ELR (cell line): ENCODE measurements around the gene BLACAT1.

ENCODE experiments used
- DNase-seq: peaks from one replicate; pipeline ENCODE4 v3.0.0-alpha.2; 2015; ENCODE audit warnings: low read depth

Gene BLACAT1

DNA sequence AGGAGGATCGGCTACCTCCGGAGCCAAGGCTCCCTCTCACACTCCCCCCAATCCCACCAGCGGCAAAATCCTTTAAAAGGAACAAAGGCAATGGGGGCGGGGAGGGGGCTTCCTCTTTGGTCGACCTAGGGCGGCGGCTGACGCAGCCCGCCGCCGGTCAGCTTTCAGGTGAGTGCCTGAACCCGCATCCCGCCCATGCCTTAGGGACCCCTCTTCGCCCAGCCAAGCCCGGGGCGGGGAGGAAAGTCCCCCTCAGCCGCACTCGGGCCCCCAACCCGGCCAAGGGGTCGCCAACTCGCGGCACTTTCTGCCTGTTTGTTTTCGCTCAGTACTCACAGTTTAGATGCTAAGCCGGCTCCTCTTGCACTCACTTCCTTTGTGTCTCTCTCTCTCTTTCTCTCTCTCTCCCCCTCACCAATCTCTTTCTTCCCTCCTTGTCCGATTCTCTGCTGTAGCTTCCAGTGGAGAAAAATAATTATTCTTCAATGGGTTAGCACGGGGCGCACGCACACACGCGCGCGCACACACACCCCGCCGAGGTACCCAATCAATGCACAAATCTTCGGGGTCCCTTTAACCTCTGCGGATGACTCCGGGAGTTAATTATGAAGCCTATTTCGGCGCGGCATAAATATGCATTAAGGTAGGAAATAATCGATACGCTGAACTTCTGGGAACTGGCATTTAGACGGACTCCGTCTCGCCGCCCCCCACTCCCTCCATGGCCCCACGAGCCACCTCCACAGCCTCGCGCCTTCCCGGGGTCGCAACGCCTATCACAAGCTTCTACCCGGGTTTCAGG, at the start of gene BLACAT1:
BLACAT1 (minus strand) TSS at position 465 of the 802 bp plus-strand sequence.
- DNase-seq = no peak

DNA sequence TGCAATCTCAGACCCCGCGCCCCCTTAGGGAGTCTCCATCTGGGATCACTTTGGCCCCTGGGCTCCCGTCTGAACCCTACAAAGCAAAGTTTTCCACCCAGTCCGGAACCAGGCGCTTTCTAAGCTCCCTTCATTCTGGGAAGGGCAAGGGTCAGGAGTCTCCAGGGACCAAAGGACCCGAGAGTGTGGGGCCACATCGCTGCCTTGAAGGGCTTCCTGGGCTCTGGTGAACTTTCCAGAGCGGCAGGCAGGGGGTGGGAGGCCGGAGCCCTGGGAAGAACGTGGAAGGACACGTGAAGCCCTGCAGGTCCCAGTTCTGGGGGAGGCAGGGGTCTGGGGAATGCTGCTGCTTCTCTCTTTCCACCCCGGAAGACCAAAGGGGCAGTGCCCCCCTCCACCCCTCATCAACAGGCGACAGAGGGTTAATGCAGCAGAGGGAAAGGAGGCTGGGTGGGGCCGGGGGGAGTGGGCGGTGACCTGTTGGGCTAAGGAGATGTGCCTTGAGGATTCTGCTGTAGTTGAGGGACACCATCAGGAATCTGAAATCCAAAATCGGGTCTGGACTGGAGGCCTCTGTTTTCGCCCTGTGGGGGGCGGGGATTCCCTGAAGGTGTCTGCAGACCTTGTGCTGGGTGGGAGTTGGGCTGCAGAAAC, 49.4 kb upstream of the BLACAT1 start:
- no peak for DNase-seq

DNA sequence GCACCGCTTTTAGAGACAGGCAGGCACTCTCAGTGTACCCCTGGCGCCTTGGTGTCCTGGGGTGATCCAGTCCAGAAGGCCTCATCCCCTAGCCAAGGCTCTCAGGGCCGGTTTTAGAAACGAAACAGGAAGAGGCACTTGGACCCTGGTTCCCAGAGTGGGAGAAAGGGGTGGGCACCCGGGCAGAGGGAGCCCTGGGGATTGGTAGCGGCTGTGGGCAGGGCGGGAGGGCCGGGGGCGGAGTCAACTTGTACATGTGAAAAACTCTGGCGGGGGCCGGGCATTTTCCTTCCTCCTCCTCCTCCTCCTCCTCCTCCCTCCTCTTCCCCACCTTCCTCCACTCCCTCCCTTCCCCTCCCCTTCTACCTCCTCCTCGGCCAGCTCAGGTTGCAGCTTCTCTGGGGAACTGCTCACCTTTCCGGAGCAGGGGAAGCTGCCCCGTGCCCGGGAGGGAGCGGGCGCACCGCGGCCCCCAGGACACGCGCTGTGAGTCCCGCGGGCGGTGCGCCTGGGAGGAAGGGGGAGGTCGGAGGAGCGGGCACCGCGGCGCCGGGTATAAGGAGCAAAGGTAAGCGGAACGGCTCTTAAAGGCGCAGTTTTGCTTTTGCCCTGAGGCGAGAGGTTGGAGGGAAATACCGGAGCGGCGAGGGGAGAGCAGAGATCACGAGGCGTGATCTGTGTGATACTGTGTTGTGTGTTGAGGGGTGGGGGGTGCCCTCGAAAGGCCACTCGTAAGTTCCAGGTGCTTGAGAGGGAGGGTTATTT, 48.6 kb upstream of the BLACAT1 start, which contains the start of gene CDK18:
CDK18 (plus strand) TSS at position 359 of the 765 bp plus-strand sequence. CDS start 18,499 bp downstream, outside the sequence.
- peak; percentile 18 for DNase-seq

DNA sequence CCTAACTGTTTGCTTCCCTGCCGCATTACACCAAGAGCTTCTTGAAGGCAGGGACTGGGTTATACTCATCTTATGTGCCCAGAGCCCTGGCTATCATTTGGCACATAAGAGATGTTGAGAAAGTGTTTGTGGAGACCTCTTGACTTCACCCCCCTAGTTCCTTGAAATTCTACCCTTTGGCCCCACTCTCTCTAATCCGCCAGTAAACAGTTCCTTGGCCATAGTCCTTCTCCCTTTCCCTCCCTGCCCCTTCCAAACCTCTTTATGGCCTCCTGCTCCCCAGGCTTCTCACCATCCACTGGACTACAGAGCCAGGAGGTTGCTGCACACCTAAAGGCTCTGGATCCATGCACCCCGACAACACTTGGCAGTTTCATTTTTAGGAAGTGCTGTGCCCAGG, 47.1 kb upstream of the BLACAT1 start:
- DNase-seq = no peak

DNA sequence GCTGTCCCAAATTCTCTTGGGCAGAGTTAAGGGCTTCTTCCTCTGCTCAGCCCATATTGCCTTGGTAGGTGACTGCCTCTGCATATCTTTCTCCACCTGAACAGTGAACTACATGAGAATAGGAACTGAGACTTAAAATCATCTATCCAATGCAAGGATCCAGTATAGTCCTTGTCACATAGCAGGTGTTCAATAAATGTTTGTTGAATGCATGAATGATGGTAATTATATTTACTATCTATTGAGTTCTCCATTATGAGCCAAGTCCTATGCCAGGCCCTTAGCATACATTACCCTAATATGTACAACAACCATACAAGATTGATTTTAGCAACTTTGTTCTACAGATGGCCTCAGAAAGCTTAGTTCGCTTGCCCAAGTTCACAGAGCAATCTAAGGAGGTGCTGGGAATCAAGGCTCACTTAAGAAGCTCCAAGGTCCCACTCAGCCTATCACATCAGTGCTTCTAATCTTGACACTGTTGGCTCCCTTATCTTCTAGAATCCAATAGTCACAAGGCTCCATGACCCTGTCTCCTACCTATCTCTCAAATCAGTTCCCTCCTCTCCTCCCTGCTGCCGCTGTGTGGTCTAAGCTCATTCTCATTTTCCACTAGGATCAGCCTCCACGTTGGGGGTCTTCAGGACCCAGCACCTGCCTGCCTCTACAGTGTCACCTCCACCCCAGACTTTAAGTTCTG, 46.4 kb upstream of the BLACAT1 start:
- DNase-seq = no peak

DNA sequence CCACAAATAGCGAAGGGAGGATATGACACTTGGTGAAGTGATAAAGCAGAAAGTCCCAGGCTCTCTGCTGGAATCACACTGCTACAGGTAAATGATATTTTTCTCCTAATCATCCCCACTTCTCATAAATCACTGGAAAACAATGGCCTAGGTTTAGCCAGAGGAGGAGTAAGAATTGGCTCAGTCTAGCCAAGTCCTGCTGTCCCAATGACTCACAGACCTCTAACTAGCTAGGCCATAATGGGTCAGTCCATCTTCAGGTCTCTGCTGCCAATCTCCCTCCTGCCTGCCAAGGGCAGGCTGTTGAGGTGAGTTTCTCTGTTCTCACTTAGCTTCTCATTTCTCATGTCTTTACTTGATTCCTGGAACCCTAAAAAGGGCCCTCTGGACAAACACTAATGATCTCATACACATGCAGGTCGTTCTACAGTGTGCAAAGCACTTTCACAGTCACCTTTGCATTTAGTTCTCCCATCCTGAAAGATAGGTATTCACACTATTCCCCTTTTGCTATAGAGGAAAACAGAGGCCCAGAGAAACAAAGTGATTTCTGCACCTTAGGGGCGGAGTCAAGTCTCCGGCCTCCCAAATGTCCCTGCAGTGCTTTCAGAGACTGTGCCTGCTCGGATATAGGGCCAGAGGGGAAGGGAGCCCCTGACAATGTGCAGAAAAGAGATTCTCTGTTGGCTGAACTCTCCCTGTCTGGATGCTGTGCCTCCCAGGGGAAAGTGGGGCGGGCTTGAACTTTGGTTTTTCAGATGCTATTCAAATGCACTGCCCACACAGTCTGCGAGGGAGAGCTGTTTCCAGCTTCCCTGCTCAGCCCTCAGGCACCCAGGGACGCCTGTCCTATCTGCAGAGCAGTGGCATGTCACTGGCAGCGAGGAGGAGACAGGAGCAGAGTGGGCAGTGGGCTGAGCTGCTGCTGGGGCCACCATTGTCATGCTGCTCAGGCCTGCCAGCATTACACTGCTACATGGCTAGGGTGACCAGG, 44.7 kb upstream of the BLACAT1 start:
- no peak for DNase-seq

DNA sequence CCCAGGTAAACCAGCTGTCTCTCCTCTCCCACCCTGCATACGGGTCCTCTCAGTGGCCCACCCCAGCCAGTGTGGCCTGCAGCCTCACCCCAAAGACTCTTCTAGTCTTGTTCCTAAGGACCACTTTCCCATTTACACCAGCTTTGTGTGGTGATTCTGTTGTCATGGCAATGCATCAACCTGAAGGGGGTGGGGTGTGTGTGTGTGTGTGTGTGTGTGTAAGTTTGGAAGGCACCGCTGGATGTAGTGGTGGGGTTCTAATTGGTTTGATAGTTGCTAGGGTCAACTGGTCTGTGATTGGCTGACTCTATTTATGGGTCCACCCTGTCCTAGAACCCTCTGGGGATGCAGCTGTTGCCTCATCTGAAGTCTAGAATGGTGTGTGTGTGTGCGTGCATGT, 43.9 kb upstream of the BLACAT1 start:
- no peak for DNase-seq

DNA sequence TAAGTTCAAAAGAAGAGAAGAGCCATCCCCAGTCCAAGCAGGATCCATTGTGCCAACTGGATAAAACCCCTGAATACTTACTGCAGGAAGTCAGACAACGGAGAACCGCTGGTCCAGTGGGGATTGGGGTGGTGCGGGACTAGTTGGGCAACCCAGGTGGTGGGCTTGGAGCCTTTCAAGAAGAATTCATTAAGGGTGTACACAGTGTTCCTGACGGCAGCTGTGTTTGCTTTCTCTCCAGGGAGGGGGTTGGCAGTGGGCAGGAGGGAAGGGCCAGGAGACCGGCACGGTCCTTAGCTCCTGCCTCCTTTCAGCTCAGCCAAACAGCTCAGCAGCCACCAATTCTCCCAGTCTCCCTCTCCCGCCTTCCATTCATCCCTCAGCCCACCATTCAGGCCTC, 41.5 kb upstream of the BLACAT1 start:
- no peak for DNase-seq

DNA sequence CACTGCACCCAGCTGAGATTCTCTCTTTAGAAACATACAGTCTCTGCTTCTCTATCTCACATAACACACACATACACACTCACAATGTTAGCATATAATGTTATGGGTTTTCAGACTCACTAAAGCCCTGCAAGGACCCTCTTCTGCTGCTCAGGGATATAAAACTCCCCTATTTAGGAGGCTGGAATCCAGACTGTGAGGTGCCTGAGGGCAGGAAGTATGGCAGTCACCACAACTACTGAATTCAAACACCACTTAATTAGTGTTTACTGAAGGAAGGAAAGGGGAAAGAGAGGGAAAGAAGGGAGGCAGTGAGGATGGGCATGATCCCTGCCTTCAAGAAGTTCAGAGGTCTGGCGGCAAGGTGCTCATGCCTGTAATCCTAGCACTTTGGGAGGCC, 40.8 kb upstream of the BLACAT1 start:
- no peak for DNase-seq

DNA sequence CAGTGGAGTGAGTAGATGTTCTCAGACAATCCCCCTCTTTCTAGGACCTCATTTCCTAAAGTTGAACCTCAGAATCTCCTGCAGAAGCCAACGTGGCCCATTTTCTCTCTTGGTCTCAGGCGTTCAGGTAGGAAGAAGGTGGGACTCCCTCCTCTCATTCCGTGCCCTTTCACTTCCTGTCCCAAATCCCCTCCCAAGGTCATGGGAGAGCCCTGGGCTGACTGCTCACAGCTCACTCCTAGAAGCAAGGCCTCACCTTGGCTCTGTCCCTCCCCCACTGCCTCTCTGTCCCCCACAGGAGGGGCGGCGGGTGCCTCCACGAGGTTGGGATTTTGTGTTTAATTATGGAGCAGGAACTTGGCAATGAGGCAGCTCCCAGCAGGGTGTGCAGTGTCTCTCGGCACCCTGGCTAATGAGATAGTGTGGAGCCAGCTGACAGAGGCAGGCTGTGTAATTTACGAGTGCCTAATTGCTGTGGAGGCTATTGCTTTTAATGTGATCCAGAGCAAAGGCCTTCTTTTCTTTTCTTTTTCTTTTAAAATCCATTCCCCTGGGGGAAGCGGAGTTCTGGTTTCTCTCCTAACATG, 39.5 kb upstream of the BLACAT1 start:
- DNase-seq = no peak

DNA sequence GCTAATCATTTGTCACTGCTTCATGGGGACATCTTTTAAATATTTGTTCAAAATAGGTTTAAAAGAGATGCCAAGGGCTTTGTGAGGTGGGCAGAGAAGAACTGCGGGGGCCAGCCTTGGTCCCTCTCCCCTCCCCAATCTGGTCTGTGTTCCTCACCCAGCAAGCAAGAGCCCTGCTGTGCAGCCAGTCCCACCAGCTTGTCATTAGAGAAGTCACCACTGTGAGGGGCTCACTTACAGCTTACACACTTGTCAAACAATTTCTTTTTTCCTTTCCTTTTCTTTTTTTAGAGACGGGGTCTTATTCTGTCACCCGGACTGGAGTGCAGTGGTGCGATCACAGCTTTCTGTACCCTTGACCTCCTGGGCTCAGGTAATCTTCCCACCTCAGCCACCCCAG, 38.3 kb upstream of the BLACAT1 start:
- no peak for DNase-seq

DNA sequence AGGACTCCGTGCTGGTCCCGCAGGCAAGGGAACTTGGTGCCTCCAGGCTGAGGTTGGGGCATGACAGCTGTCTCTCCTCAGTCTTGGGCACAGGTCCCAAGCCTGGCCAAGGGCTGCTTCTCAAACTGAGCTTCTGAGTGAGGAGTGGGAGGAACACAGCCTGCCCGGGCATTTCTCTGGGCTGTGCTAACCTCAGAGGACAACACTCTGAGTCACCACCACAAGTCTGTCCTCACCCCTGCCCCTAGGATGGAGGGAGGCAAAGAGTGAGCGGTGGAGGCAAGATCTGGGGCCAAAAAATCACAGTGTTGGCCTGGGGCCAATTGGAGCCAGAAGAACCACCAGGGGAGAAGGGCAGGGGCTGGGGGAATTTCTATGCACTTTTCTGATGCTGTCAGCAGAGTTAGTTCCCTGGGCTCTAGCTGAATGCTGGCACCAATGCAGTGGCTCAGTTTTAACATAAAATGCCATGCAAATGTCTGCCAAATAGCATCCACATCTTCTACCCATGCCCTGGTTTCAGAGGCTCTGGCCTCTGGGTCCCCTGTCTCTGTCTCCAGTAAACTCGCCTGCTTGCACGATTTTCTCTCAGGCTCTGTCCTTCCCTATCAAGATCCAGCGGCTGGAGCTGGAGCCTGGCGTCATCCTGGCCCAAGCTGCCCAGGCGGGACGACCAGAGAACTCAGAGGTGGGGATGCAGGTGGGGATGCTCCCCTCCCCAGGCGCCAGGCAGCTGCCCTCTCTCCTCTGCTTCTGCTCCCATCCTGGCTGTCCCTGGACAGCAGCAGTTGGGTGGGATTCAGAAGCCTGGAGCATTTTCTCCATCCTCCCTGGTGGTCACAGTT, 37.6 kb upstream of the BLACAT1 start:
- DNase-seq = peak; percentile 62

DNA sequence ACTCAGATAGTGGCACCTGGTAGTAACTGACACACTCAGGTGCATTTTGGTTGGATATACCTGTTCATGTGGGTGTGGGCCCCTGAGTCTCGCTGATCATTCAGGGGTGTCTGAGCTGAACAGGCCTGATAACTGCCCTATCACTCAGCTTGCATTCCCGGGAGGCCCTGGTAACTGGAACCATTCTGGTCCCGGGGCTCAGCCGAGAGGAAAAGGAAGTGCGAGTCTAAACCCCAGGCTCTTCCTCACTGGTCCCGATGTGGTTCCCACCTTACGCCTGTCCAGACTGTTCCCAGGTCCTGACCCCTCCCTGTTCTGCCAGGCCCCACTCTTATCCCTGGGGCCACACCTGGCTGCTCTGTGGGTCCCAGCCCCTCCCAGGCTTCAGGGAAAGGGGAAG, 36.9 kb upstream of the BLACAT1 start:
- no peak for DNase-seq

DNA sequence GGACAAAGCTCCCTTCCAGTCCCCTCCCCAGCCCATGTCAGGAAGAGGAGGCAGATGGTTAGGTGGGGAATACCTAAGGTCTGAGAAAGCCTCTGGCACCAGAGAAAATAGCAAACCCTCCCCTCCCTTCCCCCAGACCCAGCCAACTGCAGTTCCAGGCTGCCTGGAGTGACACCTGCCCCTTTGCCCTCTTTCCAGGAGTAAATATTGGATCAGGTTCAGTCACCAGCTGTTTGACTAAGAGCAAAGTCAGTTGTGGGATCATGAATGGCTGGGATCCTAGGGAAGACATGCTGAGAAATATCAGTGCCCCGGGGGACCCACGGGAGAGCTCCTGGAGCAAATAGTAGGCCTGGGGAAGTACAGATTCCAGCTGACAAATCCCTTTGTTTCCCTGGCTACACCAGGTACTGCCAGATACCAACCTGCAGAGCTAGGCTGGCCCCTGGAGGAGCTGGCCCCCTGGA, 36.4 kb upstream of the BLACAT1 start:
- no peak for DNase-seq

DNA sequence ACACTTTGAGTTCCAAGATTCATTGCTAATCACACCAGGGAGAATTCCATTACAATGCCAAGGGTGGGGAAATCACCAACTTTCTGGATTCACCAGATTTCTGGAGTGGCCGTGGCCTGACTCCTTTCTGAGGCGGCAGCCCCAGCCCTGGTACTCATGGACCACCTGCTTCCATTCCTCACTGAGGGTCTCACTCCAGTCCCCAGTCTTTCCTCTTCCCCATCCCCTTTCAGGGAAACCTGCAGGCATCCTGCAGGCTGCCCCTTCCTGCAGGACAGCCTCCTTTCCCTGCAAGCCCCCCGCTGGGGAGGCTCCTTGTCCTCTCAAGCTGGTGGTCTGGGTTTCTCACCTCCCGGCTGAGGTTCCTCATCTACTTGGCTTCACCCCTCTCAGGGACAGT, 35.9 kb upstream of the BLACAT1 start:
- no peak for DNase-seq

DNA sequence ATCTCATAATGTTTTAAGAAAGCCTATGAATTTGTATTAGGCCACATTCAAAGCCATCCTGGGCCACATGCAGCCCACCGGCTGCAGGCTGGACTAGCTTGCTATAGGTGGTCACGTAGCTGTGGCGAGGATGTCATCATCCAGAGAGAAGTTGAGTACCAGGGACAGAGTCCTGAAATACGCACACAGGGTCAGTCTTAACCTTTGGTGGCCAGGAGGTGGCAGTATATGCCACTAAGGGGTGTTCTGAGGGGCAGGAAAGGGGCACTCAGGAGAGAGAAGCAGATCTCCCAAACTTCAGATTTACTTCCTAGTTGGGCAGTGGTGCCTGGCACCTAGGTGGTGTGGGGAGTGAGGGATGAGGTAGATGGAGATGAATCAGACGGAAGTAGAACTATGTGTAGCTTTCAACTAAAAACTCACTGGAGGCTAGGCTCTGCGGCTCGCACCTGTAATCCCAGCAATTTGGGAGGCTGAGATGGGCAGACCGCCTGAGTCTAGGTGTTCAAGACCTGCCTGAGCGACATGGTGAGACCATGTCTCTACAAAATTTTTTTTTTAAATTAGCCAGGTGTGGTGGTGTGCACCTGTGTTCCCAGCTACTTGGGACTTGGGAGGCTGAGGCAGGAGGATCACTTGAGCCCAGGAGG, 32.4 kb upstream of the BLACAT1 start:
- peak; percentile 68 for DNase-seq

DNA sequence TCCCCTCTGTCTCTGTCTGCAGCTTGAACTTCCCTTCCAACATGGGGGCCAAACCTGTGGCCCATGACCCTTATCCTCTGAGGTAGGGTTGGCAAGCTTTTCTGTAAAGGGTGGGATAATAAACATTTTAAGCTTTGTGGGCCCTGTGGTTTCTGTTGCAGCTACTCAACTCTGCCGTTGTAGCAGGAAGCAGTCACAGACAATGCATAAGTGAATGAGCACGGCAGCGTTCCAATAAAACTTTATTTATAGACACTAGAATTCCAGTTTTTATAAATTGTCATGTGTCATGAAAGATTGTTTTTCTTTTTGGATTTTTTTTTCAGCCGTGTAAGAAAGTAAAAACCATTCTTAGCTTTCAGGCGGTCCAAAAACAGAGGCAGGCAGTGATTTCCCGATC, 30.4 kb upstream of the BLACAT1 start:
- no peak for DNase-seq

DNA sequence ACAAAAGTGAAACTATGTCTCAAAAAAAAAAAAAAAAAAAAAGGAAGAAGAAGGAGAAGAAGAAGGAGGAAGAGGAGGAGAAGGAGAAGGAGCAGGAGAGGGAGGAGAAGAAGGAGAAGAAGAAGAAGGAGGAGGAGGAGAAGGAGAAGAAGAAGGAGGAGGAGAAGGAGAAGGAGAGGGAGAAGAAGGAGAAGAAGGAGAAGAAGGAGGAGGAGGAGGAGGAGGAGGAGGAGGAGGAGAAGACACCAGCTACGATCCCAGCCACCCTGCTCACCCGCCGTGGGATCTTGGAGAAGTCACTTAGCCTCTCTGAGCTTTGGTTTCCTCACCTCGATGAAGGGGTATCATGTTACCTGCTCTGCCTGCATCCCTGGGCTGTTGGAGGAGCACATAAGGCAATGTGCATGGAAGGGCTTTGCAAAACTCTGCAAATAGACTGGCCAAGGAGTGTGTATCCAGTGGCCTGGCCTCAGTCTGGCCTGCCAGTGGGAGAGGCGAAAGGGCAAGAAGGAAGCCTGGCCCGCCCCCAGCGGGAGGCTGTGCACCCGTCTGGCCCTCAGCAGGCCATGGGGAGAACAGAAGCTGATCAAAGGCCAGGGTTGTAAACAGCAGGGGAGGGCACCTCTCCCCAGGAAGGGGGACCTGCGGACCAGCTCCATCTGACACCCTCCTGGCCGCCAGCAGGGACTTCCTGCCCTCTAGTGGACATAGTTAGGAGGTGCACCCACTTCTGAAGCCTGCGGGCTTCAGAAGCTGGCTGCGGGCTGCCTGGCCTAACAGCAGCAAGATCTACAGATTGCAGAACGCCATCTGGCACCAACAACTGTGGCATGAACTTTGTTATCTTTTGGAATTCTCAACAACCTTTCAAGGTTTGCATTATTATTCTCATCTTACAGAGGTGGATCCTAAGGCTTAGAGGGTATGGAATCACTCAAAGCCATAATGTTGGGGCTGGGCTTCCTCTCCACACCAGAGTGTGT, 29.4 kb upstream of the BLACAT1 start:
- DNase-seq = peak; percentile 75
